HG03442 (cell line): Measurements from ENCODE around the gene ARHGEF16.

ENCODE experiments used
- ATAC-seq: cut with Tn5 transposase; IDR thresholded peaks from one replicate; pipeline ENCODE4 v1.9.1; 2021; ENCODE audit warnings: mild to moderate bottlenecking, moderate library complexity; ENCODE audit not compliant: unreplicated experiment

Gene ARHGEF16

GRCh38 chr1:3455670-3456448 is 1.4 kb downstream of the ARHGEF16 start:
- ATAC-seq, result no peak

DNA sequence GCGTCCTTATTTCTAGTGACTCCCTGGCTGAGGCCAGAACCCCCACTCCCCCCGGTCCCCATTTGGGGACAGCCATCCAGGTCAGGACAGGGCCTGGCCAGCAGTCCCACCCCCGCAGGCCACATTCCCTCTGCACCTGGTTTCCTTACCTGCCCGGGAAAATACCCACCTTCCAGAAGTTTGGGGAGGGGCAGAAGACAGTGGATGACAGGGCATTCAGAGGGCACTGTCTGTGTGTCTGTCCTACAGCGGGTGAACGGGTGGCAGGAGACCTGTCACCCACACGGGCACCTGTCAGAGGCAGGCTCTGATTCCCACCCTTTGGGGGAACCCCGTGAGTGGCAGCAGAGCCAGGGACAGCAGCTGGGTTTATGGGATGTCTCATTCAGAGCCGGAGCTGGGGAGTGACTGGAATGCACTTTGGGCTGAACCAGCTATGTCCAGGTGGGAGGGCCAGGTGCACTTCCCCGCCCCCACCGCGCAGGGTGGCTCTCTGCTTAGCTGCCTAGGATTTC is 2.0 kb downstream of the ARHGEF16 start:
- ATAC-seq, result no peak

GRCh38 chr1:3456964-3457909 is 2.8 kb downstream of the ARHGEF16 start:
- no peak for ATAC-seq

GRCh38 chr1:3457910-3458883 is 3.7 kb downstream of the ARHGEF16 start:
- ATAC-seq, result no peak

- ATAC-seq, result no peak
Measured at GRCh38 chr1:3459051-3459908, 4.8 kb downstream of the ARHGEF16 start.

GRCh38 chr1:3459940-3460671 is 5.6 kb downstream of the ARHGEF16 start:
- no peak for ATAC-seq

DNA sequence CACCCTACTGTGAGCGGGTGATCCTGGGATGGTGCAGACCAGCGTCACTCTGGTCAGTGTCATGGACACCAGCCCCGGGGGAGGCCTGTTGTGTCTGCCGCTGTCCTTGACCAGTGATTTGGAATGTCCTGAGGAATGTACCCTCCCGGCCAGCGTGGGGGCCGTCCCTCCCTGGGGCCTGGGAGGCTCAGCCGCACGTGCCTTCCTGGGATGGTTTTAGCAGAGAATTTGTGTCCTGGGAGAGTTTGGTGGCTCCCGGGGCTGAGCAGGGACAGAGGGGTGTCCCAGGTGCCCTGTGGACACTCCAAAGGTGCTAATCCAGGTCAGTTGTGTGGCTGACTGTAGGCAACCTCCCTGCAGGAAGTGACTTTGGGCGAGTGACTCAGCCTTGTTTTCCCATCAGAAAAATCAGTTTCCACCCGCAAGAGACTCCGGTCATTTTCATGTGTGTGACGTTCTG is 6.2 kb downstream of the ARHGEF16 start:
- no peak for ATAC-seq

DNA sequence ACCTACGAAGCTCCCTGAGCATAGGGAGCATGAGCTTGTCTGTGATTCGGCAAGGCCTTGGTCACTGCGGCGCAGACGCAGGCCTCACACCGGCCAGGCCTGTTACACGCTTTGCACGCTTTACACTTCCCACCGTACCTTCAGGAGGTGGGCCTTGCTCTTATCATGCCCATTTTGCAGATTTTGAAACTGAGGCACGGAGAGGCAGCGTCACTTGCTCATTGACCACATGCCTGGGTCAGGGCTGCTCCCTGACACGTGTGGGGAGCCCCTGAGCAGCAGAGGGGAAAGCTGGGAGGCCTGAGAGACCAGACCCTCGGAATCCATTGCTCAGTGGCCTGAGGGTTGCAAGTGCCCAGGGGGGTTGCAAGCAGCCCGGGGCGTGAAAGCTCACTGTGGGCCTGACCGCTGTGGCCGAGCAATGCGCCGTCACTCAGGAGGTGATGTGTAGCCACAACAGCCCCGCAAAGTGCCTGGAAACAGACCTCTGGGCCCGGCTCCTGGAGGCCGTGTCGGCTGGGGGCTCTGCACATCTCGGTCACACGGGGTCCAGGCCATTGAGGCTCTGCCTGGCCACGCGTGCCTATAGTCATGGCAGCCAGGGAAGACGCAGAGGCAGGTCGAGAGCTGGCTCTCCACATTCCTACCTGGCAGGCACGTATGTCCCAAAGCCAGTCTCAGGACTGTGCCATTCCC is 6.9 kb downstream of the ARHGEF16 start:
- ATAC-seq, result no peak

DNA sequence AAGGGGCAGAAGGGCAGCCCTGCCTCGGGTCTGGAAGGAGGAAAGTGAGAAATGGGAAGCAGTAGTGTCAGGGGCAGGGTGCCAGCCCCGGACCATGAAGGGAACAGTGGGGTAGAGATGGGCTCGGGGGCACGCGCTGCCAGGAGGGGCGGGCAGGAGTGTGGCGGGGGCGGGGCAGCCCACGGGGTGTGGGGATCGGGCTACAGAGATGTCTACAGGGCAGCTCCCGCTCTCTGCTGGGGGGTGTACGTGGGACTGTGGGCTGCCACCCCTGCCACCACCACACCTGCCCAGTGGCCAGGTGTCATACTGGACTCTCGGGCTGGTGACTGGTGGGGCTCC is 7.4 kb downstream of the ARHGEF16 start:
- no peak for ATAC-seq

- ATAC-seq, result no peak
Measured at GRCh38 chr1:3462356-3463012, 8.0 kb downstream of the ARHGEF16 start.

GRCh38 chr1:3463013-3463385 is 8.5 kb downstream of the ARHGEF16 start:
- ATAC-seq, result no peak

- ATAC-seq, result no peak
Measured at GRCh38 chr1:3463408-3463863, 9.0 kb downstream of the ARHGEF16 start.

GRCh38 chr1:3463891-3464648 is 9.6 kb downstream of the ARHGEF16 start:
- ATAC-seq, result no peak

GRCh38 chr1:3464649-3465025 is 10.2 kb downstream of the ARHGEF16 start:
- ATAC-seq, result no peak

- no peak for ATAC-seq
Measured at GRCh38 chr1:3465091-3465934, 10.8 kb downstream of the ARHGEF16 start.

DNA sequence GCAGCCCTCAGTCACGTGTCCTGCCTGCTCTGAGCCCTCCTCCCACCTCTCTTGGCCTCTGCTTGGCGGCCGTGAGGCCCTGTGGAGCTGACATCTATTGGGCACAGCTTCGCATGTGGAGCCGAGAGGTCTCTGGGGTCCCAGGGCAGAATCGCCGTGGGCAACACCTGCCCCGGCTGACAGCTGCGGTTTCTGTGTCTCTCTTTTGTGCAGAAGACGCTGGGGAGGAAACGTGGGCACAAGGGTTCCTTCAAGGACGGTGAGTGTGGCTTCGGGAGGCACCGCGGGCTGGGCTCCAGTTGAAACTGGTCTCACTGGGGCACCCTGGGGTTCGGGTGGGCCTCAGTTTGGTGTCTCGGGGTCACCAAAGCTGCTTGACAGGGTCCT is 11.5 kb downstream of the ARHGEF16 start:
- ATAC-seq, result no peak
